ENCODE measurements around the gene ZNF444. TPM values are rescaled to one million over a fixed set of nuclear protein-coding genes. Genes with fewer than 3 reads are reported as not detected.
"Not testable (repeated sequence)": the region's sequence is repeated elsewhere in the genome, so short reads cannot be mapped to it uniquely, and the experiment has no call there.

ZNF444 gene
- total RNA-seq, 1 donor from 2014 or later: 30.3 TPM

- Mint-ChIP-seq H3K4me3 (ENCODE audit: low read depth) (no peak overlapping the region), H3K27me3 (ENCODE audit: low read depth) (no peaks in the 10 kb centered on the region), H3K27ac (no peak overlapping the region), H3K36me3 (ENCODE audit: low read depth) (no peaks in the 10 kb centered on the region), H3K4me1 (ENCODE audit: low read depth) (peaks cover 10% of the 10 kb centered on the region), H3K9me3 (no peaks in the 10 kb centered on the region)
- no peak for DNase-seq (ENCODE audit: low spot score)
- intact Hi-C loops (cut with micrococcal nuclease): no loop called here
Measured at GRCh38 chr19:56167064-56167578, 26.0 kb downstream of the ZNF444 start.

DNA sequence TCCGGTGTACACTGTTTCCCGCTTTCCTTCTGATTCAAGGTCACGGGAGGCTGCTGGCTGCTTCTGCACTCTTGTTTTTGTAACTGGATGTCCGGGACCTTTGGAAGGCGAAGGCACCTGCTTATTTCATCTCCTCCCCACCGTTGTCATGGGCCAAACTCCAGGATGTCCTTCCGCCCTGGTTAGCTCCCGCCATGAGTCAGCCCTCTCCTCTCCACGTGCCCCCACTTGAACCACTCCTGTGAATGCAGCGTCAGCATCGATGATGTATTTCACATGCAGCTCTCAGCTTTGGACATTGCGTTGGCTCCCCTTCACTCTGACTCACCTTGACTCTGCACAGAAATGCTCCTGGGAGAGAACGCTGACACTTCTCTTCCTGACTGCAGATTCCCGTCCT lies 29.2 kb downstream of the ZNF444 start:
- Mint-ChIP-seq H3K36me3 (ENCODE audit: low read depth) (no peaks in the 10 kb centered on the region), H3K9me3 (no peaks in the 10 kb centered on the region), H3K4me3 (ENCODE audit: low read depth) (no peak overlapping the region), H3K4me1 (ENCODE audit: low read depth) (no peaks in the 10 kb centered on the region), H3K27ac (no peak overlapping the region), H3K27me3 (ENCODE audit: low read depth) (no peaks in the 10 kb centered on the region)
- no peak for DNase-seq (ENCODE audit: low spot score)
- intact Hi-C loops (cut with micrococcal nuclease): loop anchor here (5.0 kb wide), 1 partner anchor 103 kb away; no protein-coding TSS in a partner anchor

- H3K36me3 Mint-ChIP-seq (ENCODE audit: low read depth): no peaks in the 10 kb centered on the region
- H3K27ac Mint-ChIP-seq: no peak overlapping the region
- DNase-seq (ENCODE audit: low spot score): no peak
- H3K9me3 Mint-ChIP-seq: no peaks in the 10 kb centered on the region
- intact Hi-C loops (cut with micrococcal nuclease): loop anchor here (5.0 kb wide), 1 partner anchor 107 kb away; no protein-coding TSS in a partner anchor
- H3K4me3 Mint-ChIP-seq (ENCODE audit: low read depth): no peak overlapping the region
- H3K4me1 Mint-ChIP-seq (ENCODE audit: low read depth): no peaks in the 10 kb centered on the region
- H3K27me3 Mint-ChIP-seq (ENCODE audit: low read depth): no peaks in the 10 kb centered on the region
Measured at GRCh38 chr19:56174086-56174485, 33.0 kb downstream of the ZNF444 start.

- Mint-ChIP-seq H3K27me3 (ENCODE audit: low read depth) (no peaks in the 10 kb centered on the region), H3K27ac (no peak overlapping the region), H3K9me3 (no peaks in the 10 kb centered on the region), H3K36me3 (ENCODE audit: low read depth) (no peaks in the 10 kb centered on the region), H3K4me3 (ENCODE audit: low read depth) (no peak overlapping the region), H3K4me1 (ENCODE audit: low read depth) (no peaks in the 10 kb centered on the region)
- intact Hi-C loops (cut with micrococcal nuclease): loop anchor here (5.0 kb wide), 1 partner anchor 107 kb away; no protein-coding TSS in a partner anchor
- no peak for DNase-seq (ENCODE audit: low spot score)
Measured at GRCh38 chr19:56174550-56174949, 33.5 kb downstream of the ZNF444 start.

DNA sequence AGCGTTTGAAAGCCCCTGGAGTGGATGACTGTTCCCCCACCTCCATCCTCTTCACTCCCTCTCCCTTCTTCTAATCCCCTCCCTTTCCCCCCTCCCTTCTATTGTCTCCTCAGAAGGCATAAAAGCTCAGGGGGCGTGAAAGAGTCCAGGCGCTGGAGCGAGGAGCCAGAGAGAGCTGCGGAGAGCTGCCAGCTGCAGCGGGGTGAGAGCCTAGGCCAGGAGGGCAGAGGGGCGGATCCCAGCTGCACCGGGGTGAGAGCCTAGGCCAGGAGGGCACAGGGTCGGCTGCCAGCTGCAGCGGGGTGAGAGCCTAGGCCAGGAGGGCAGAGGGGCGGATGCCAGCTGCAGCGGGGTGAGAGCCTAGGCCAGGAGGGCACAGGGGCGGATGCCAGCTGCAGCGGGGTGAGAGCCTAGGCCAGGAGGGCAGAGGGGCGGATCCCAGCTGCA lies 34.8 kb downstream of the ZNF444 start, which contains the start of gene GALP:
GALP (plus strand) TSS at position 148 of the 447 bp plus-strand sequence. CDS start 1,101 bp downstream, outside the sequence.
- H3K4me3 Mint-ChIP-seq (ENCODE audit: low read depth); intact Hi-C loops (cut with micrococcal nuclease); H3K4me1 Mint-ChIP-seq (ENCODE audit: low read depth); H3K27me3 Mint-ChIP-seq (ENCODE audit: low read depth); DNase-seq (ENCODE audit: low spot score); H3K27ac Mint-ChIP-seq; H3K9me3 Mint-ChIP-seq; H3K36me3 Mint-ChIP-seq (ENCODE audit: low read depth): not testable (repeated sequence)

DNA sequence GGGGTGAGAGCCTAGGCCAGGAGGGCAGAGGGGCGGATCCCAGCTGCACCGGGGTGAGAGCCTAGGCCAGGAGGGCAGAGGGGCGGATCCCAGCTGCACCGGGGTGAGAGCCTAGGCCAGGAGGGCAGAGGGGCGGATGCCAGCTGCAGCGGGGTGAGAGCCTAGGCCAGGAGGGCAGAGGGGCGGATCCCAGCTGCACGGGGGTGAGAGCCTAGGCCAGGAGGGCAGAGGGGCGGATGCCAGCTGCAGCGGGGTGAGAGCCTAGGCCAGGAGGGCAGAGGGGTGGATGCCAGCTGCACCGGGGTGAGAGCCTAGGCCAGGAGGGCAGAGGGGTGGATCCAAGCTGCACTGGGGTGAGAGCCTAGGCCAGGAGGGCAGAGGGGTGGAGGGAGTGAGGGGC lies 35.2 kb downstream of the ZNF444 start:
- H3K4me1 Mint-ChIP-seq (ENCODE audit: low read depth); H3K36me3 Mint-ChIP-seq (ENCODE audit: low read depth); H3K9me3 Mint-ChIP-seq; DNase-seq (ENCODE audit: low spot score); H3K27ac Mint-ChIP-seq; H3K27me3 Mint-ChIP-seq (ENCODE audit: low read depth); H3K4me3 Mint-ChIP-seq (ENCODE audit: low read depth); intact Hi-C loops (cut with micrococcal nuclease): not testable (repeated sequence)

- no peak for DNase-seq (ENCODE audit: low spot score)
- Mint-ChIP-seq H3K4me3 (ENCODE audit: low read depth) (no peak overlapping the region), H3K27ac (no peak overlapping the region), H3K9me3 (no peaks in the 10 kb centered on the region), H3K27me3 (ENCODE audit: low read depth) (no peaks in the 10 kb centered on the region), H3K36me3 (ENCODE audit: low read depth) (no peaks in the 10 kb centered on the region), H3K4me1 (ENCODE audit: low read depth) (no peaks in the 10 kb centered on the region)
- intact Hi-C loops (cut with micrococcal nuclease): no loop called here
Measured at GRCh38 chr19:56176881-56177280, 35.8 kb downstream of the ZNF444 start.

DNA sequence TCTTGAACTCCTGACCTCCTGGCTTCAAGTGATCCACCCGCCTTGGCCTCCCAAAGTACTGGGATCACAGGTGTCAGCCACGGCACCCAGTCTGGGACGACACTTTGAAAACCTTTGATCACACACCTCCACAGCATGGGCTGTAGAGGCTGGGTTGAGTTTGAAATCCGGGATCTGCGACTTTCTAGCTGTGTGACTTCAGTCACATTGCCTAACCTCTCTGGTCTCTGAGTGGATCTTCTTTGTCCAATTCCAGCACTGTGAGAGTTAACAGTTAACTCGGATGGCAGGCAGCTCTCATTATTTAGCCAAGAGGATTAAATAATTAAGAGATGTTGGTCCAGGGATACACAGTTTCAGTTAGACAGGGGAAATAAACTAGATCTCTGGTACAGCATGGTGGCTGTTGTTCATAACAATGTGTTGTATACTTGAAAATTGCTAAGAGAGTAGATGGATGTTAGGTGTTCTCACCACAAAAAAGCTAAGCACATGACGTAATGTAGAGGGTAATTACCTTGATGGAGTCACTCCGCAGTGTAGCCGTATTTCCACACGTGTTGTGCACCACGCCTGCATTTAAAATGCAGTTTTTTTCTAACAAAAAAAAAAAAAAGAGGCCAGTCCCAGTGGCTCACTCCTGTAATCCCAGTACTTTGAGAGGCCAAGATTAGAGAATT lies 36.6 kb downstream of the ZNF444 start:
- no peak overlapping the region for H3K27ac Mint-ChIP-seq
- no peak for DNase-seq (ENCODE audit: low spot score)
- no peaks in the 10 kb centered on the region for H3K4me1 Mint-ChIP-seq (ENCODE audit: low read depth)
- intact Hi-C loops (cut with micrococcal nuclease): no loop called here
- H3K4me3 Mint-ChIP-seq (ENCODE audit: low read depth): no peak overlapping the region
- H3K9me3 Mint-ChIP-seq: no peaks in the 10 kb centered on the region
- no peaks in the 10 kb centered on the region for H3K27me3 Mint-ChIP-seq (ENCODE audit: low read depth)
- no peaks in the 10 kb centered on the region for H3K36me3 Mint-ChIP-seq (ENCODE audit: low read depth)

DNA sequence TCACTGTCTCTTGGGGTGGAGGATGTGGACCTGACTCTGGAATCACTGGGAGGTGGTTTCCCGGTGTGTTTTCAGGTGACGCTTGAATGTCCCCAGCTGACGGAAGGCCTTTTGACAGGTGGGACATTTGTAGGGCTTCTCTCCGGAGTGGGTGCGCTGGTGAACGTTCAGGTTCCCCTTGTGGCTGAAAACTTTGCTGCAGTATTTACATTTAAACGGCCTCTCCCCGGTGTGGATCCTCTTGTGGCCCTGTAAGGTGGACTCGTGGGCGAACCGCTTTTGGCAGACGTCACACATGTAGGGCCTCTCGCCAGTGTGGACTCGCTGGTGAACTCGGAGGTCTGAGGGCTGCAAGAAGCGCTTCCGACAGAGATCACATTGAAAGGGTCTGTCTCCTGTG lies 48.7 kb downstream of the ZNF444 start:
- intact Hi-C loops (cut with micrococcal nuclease): no loop called here
- H3K27me3 Mint-ChIP-seq (ENCODE audit: low read depth): no peaks in the 10 kb centered on the region
- H3K27ac Mint-ChIP-seq: no peak overlapping the region
- no peak for DNase-seq (ENCODE audit: low spot score)
- no peaks in the 10 kb centered on the region for H3K36me3 Mint-ChIP-seq (ENCODE audit: low read depth)
- no peaks in the 10 kb centered on the region for H3K9me3 Mint-ChIP-seq
- no peaks in the 10 kb centered on the region for H3K4me1 Mint-ChIP-seq (ENCODE audit: low read depth)
- H3K4me3 Mint-ChIP-seq (ENCODE audit: low read depth): no peak overlapping the region

GRCh38 chr19:56191115-56191514 lies 50.0 kb downstream of the ZNF444 start:
- H3K4me3 Mint-ChIP-seq (ENCODE audit: low read depth): no peak overlapping the region
- H3K36me3 Mint-ChIP-seq (ENCODE audit: low read depth): no peaks in the 10 kb centered on the region
- no peak for DNase-seq (ENCODE audit: low spot score)
- no peaks in the 10 kb centered on the region for H3K4me1 Mint-ChIP-seq (ENCODE audit: low read depth)
- H3K9me3 Mint-ChIP-seq: no peaks in the 10 kb centered on the region
- H3K27ac Mint-ChIP-seq: no peak overlapping the region
- H3K27me3 Mint-ChIP-seq (ENCODE audit: low read depth): no peaks in the 10 kb centered on the region
- intact Hi-C loops (cut with micrococcal nuclease): no loop called here

GRCh38 chr19:56191711-56192110 lies 50.6 kb downstream of the ZNF444 start:
- no peaks in the 10 kb centered on the region for H3K27me3 Mint-ChIP-seq (ENCODE audit: low read depth)
- no peaks in the 10 kb centered on the region for H3K4me1 Mint-ChIP-seq (ENCODE audit: low read depth)
- H3K27ac Mint-ChIP-seq: no peak overlapping the region
- no peak for DNase-seq (ENCODE audit: low spot score)
- H3K36me3 Mint-ChIP-seq (ENCODE audit: low read depth): no peaks in the 10 kb centered on the region
- no peak overlapping the region for H3K4me3 Mint-ChIP-seq (ENCODE audit: low read depth)
- H3K9me3 Mint-ChIP-seq: no peaks in the 10 kb centered on the region
- intact Hi-C loops (cut with micrococcal nuclease): no loop called here

DNA sequence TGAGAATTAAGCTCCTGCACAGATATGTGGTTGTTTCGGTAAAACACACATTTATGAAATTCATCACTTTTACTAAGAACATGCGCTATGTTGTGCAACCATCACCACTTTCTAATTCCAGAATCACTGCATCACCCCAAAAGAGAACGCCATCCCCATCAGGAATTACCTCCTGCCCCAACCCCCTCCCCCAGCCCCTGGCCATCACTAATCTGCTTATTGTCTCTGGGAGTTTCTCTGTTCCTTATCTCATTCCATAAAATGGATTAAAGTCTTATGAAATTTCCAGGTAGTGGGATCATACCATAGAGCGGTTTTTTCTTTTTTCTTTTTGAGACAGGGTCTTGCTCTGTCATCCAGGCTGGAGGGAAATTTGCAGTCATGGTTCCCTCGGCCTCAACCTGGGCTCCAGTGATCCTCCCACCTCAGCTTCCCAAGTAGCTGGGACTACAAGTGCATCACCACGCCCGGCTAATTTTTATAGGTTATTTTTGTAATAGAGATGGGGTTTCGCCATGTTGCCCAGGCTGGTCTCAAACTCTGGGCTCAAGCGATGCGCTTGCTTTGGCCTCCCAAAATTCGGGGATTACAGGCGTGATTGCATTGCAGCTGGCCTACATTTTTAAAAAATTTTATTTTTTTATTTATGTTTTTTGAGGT lies 53.0 kb downstream of the ZNF444 start:
- Mint-ChIP-seq H3K4me3 (ENCODE audit: low read depth) (no peak overlapping the region), H3K27ac (no peak overlapping the region), H3K9me3 (no peaks in the 10 kb centered on the region), H3K4me1 (ENCODE audit: low read depth) (no peaks in the 10 kb centered on the region), H3K27me3 (ENCODE audit: low read depth) (no peaks in the 10 kb centered on the region), H3K36me3 (ENCODE audit: low read depth) (no peaks in the 10 kb centered on the region)
- DNase-seq (ENCODE audit: low spot score): no peak
- intact Hi-C loops (cut with micrococcal nuclease): no loop called here

DNA sequence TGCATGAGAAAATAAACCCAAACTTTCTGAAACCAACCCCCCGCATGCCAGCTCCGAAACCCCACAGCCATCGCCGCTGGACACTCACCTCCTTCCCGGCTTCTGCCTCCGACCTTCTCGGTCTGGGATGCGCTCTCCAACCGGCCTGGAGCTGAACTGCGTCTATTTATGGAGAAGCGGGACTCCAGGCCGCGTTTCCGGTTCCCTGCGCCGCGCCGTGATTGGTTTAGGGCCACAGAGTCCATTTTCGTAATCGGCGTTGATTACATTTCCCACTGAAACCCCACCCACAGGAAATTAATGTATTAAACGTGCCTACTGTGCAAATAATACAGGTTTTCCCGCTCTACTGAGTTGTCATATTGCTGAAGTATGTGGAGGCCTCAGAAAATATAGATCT lies 56.6 kb downstream of the ZNF444 start, which contains the start of gene ZSCAN5B:
ZSCAN5B (minus strand) TSS at position 138 of the 400 bp plus-strand sequence. CDS start 4,731 bp downstream, outside the sequence.
- H3K4me1 Mint-ChIP-seq (ENCODE audit: low read depth); H3K27ac Mint-ChIP-seq; H3K36me3 Mint-ChIP-seq (ENCODE audit: low read depth); H3K27me3 Mint-ChIP-seq (ENCODE audit: low read depth); H3K4me3 Mint-ChIP-seq (ENCODE audit: low read depth); H3K9me3 Mint-ChIP-seq; DNase-seq (ENCODE audit: low spot score); intact Hi-C loops (cut with micrococcal nuclease): not testable (repeated sequence)

Measured in activated T-helper 2 cell treated with anti-CD3 and anti-CD28 coated beads, Interferon-gamma antibody, Interleukin-2, Interleukin-4, amounts not matched to agents 10 μg/mL and 5 μg/mL and 100 μg/mL, durations not matched to agents 14 hours and 24 hours and 36 hours (primary cell).